Stimulated activated CD8-positive, alpha-beta memory T cell treated with anti-CD3 and anti-CD28 coated beads, Interleukin-7, amount 100 ng/mL, for 24 hours (primary cell): ENCODE results near the gene ACLY.
"Not testable (repeated sequence)": the region's sequence is repeated elsewhere in the genome, so short reads cannot be mapped to it uniquely, and the experiment has no call there.

ENCODE experiments used
- DNase-seq: peaks from one replicate; pipeline ENCODE4 v3.0.0-alpha.2; 2020; ENCODE audit warnings: low read depth

The ACLY gene

DNA sequence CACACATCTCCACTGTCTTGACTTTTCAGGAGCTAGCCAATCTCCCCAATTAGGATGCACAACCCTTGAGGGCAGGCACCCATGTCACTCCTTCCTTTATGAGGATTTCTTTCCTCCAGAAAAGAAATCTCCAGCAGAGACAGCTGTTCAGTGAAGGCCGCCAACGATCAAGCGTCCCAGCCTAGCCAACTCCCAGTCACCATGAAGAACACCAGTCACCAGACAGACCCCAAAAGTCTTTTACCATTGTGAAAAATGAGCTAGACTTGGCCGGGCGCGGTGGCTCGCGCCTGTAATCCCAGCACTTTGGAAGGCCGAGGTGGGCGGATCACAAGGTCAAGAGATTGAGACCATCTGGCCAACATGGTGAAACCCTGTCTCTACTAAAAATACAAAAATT lies 88.8 kb downstream of the ACLY start:
- not testable (repeated sequence) for DNase-seq

DNA sequence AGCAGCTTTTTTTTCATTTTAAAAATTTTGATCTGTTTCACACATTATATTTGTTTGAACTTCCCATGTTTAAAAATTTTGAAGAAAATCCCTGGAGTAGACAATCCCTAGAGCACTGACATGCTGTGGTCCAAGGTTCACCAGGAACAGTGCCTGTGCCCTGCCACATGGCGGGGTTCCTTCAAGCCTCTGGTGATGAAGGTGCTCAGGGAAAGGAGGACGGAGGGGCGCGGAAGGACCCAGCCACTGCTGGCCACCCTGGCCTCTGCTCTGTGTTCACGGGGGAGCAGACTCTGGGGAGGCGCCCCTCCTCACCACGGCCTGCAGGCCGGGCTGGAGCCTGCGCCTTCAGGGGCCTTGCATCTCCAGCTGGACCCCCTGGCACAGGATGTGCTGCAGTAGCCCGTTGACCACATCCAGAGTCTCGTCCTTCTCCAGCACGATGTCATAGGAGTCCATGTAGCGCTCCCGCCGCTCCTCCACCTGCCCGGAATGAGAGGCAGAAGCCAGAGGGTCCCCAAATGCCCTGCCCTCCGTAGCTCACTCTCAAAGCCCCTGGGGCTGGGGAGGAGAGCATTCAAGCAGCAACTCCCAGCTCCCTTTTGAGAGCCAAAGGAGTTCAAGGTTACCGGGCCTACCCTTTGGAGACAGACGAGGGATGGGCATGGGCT lies 93.4 kb downstream of the ACLY start:
- DNase-seq: no peak

DNA sequence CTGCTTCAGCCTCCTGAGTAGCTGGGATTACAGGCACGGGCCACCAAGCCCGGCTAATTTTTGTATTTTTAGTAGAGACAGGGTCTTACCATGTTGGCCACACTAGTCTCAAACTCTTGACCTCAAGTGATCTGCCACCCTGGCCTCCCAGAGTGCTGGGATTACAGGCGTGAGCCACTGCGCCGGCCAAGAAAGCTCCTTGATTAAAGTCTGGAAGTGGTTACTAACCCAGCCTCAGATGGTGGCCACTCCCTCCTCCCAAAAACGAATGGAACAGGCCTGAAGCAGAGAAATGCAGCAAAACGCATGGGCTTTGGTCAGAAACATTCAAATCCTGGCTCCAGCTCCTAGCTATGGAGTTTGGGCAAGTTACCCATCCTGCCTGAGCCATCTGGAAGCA lies 94.7 kb downstream of the ACLY start:
- no peak for DNase-seq

DNA sequence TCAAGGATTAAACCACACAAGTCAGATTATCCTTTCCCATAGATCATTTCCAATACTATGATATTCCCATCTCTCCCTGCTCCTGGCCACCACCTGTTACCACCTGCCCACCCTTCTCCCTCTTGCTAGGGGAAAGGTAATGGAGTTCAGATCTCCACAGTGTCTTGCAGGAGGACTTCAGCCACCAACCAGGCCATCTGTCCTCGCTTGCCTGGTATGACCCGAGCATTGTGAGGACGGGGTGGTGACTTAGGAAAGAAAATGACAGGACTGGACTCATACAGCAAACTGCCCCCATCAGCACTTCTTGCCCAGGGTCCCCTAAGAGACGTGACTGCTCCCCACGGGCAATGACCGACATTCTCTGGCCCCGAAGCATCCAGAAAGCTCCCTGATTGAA lies 95.2 kb downstream of the ACLY start:
- DNase-seq: no peak

DNA sequence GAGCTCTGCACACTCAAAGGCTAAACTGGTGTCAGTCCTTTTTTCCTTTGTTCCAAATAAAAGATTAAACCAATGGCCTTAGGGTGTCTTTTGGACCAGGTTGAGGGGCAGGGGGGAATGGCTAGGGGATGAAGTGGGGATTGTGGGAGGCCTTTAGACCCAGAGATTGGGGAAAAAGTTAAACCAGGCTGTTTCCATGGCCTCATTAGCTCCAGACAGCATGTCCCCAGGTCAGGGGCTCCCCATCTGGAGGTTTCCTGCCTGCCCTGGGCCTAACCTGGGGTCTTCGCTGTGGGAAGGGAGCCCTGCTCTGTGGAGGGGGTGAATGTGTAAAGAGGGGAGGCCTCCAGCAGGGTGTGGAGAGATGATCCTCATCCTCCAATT lies 95.6 kb downstream of the ACLY start:
- no peak for DNase-seq

DNA sequence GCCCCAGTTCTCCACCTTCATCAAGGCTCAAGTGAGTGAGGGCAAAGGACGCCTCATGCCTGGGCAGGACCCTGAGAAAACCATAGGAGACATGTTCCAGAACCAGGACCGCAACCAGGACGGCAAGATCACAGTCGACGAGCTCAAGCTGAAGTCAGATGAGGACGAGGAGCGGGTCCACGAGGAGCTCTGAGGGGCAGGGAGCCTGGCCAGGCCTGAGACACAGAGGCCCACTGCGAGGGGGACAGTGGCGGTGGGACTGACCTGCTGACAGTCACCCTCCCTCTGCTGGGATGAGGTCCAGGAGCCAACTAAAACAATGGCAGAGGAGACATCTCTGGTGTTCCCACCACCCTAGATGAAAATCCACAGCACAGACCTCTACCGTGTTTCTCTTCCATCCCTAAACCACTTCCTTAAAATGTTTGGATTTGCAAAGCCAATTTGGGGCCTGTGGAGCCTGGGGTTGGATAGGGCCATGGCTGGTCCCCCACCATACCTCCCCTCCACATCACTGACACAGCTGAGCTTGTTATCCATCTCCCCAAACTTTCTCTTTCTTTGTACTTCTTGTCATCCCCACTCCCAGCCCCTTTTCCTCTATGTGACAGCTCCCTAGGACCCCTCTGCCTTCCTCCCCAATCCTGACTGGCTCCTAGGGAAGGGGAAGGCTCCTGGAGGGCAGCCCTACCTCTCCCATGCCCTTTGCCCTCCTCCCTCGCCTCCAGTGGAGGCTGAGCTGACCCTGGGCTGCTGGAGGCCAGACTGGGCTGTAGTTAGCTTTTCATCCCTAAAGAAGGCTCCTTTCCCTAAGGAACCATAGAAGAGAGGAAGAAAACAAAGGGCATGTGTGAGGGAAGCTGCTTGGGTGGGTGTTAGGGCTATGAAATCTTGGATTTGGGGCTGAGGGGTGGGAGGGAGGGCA lies 96.3 kb downstream of the ACLY start:
- no peak for DNase-seq

DNA sequence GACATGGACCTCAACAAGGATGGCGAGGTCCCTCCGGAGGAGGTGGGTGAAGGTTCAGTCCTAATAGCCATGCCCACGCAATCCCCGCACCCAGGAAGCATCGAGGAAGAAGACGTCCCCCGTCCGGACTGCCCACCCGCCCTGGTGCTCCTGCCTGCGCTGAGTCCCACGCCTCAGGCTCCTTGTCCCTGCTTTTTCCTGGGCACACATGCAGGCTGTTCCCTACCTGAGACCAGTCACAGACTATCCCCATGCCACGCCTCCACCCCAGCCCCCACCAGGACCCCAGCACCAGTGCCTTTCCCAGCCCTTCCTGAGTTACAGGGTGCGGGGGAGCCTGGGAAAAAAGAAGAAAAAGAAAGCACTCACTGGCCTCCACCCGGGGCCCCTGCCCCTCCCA lies 97.0 kb downstream of the ACLY start:
- DNase-seq: no peak

DNA sequence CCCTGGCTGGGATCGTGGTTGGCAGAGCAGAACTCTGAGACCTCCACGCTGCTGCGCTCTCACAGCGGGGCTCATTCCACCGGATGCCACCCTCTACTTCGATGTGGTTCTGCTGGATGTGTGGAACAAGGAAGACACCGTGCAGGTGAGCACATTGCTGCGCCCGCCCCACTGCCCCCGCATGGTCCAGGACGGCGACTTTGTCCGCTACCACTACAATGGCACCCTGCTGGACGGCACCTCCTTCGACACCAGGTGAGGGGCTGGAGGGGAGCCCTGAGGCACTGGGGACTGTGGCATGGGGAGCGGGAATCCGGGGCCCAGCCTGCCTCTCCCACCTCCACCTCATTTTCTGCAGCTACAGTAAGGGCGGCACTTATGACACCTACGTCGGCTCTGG lies 100.7 kb downstream of the ACLY start:
- no peak for DNase-seq
